GM12891 (cell line): ENCODE data around the gene DIS3L2.

Experiments
- POLR2AphosphoS5 ChIP-seq: IDR thresholded peaks from 2 replicates; pipeline ENCODE4 v1.6.1; 2011; ENCODE audit warnings: low read depth, low read length, control low read depth
- TAF1 ChIP-seq: IDR thresholded peaks from 2 replicates; pipeline ENCODE4 v1.6.1; 2011; ENCODE audit warnings: low read depth, low read length, control low read depth

- no peak for TF ChIP-seq POLR2AphosphoS5
- no peak for TF ChIP-seq TAF1
Measured at GRCh38 chr2:232117413-232117812, 155.9 kb downstream of the DIS3L2 start.
